ENCODE measurements around the gene CPSF6. TPM values are rescaled to one million over a fixed set of nuclear protein-coding genes. Genes with fewer than 3 reads are reported as not detected.
"Not testable (repeated sequence)": the region's sequence is repeated elsewhere in the genome, so short reads cannot be mapped to it uniquely, and the experiment has no call there.

The CPSF6 gene
- total RNA-seq, 2 donors from 2014 or later: 46.7 to 61.3 TPM

- no peak overlapping the region for H3K4me3 ChIP-seq
- no peak for TF ChIP-seq CTCF (IDR thresholded peaks at IDR 0.05)
- DNase-seq: no peak
- H3K27me3 ChIP-seq: no peaks in the 10 kb centered on the region
- no peaks in the 10 kb centered on the region for H3K4me1 ChIP-seq
- intact Hi-C loops (cut with DNase I): loop anchor here (5.0 to 10.0 kb wide), 3 partner anchors 64 to 344 kb away; partner anchors contain the start of gene YEATS4
- no peak overlapping the region for H3K27ac ChIP-seq
- no peaks in the 10 kb centered on the region for H3K9me3 ChIP-seq
- no peak overlapping the region for H3K9ac ChIP-seq (ENCODE audit: low read depth in 2 of 2, low read length in 2 of 2)
- H3K36me3 ChIP-seq: no peaks in the 10 kb centered on the region
Observed at GRCh38 chr12:69291278-69291593, 51.9 kb downstream of the CPSF6 start.

- H3K36me3 ChIP-seq: no peaks in the 10 kb centered on the region
- H3K27me3 ChIP-seq: no peaks in the 10 kb centered on the region
- H3K4me1 ChIP-seq: no peaks in the 10 kb centered on the region
- no peak overlapping the region for H3K4me3 ChIP-seq
- DNase-seq: no peak
- no peak overlapping the region for H3K9ac ChIP-seq (ENCODE audit: low read depth in 2 of 2, low read length in 2 of 2)
- H3K27ac ChIP-seq: no peak overlapping the region
- no peaks in the 10 kb centered on the region for H3K9me3 ChIP-seq
- intact Hi-C loops (cut with DNase I): loop anchor here (10.0 kb wide), 2 partner anchors 57 to 337 kb away; partner anchors contain the start of gene YEATS4
- TF ChIP-seq CTCF (IDR thresholded peaks at IDR 0.05): no peak
Observed at GRCh38 chr12:69298133-69298532, 58.8 kb downstream of the CPSF6 start.

DNA sequence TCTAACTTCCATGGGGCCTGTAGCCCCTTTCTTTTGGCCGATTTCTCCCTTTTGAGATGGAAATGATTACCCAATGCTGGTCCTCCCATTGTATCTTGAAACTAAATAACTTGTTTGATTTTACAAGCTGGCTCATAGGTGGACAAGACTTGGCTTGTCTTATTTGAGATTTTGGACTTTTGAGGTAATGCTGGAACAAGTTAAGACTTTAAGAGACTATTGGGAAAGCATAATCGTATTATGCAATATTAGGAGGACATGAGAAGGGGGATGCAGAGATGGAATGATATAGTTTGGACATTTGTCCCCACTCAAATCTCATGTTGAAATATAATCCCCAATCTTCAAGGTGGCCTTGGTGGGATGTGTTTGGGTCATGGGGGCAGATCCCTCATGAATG is 59.6 kb downstream of the CPSF6 start:
- TF ChIP-seq CTCF (IDR thresholded peaks at IDR 0.05): no peak
- DNase-seq: no peak
- Histone ChIP-seq H3K27ac (no peak overlapping the region), H3K27me3 (no peaks in the 10 kb centered on the region), H3K36me3 (no peaks in the 10 kb centered on the region), H3K9ac (ENCODE audit: low read depth in 2 of 2, low read length in 2 of 2) (no peak overlapping the region), H3K9me3 (no peaks in the 10 kb centered on the region), H3K4me3 (no peak overlapping the region), H3K4me1 (no peaks in the 10 kb centered on the region)
- intact Hi-C loops (cut with DNase I): loop anchor here (10.0 kb wide), 2 partner anchors 56 to 336 kb away; partner anchors contain the start of gene YEATS4

DNA sequence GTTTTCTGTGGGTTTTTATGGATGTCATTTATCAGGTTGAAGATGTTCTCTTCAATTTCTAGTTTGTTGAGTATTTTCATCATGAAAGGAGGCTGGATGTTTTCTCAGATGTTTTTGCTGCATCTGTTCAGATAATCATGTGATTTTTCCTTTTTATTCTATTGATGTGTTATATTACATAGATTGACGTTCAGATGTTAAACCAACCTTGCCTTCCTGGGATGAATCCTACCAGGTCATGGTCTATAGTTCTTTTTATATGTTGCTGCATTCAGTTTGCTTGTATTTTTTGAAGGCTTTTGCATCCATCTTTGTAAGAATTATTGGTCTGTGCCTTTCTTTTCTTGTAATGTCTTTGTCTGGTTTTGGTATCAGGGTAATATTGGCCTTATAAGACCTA is 64.9 kb downstream of the CPSF6 start:
- Histone ChIP-seq H3K9ac (ENCODE audit: low read depth in 2 of 2, low read length in 2 of 2) (no peak overlapping the region), H3K9me3 (no peaks in the 10 kb centered on the region), H3K4me3 (no peak overlapping the region), H3K36me3 (no peaks in the 10 kb centered on the region), H3K27ac (no peak overlapping the region), H3K27me3 (no peaks in the 10 kb centered on the region), H3K4me1 (no peaks in the 10 kb centered on the region)
- DNase-seq: no peak
- intact Hi-C loops (cut with DNase I): no loop called here
- no peak for TF ChIP-seq CTCF (IDR thresholded peaks at IDR 0.05)

DNA sequence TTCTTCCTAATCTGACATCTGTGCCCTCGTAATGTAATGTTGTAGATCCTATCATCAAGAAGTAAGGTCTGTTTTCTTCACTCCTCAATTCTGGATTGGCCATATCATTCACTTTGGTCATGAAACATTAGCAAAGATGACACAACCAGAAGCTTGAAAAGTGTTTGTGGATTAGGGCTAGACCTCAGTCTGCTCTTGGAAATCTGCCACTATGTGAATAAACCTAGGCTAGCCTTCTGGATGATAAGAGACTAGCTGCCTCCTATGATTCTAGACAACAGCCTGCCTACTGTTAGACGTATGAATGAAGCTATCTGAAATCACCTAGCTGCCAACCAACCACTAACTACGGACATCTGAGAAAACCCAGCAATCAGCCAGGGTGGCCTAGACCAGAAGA is 70.1 kb downstream of the CPSF6 start:
- no peak overlapping the region for H3K4me3 ChIP-seq
- no peaks in the 10 kb centered on the region for H3K4me1 ChIP-seq
- H3K36me3 ChIP-seq: no peaks in the 10 kb centered on the region
- H3K27ac ChIP-seq: no peak overlapping the region
- H3K9me3 ChIP-seq: no peaks in the 10 kb centered on the region
- TF ChIP-seq CTCF (IDR thresholded peaks at IDR 0.05): no peak
- no peaks in the 10 kb centered on the region for H3K27me3 ChIP-seq
- intact Hi-C loops (cut with DNase I): no loop called here
- DNase-seq: no peak
- no peak overlapping the region for H3K9ac ChIP-seq (ENCODE audit: low read depth in 2 of 2, low read length in 2 of 2)

DNA sequence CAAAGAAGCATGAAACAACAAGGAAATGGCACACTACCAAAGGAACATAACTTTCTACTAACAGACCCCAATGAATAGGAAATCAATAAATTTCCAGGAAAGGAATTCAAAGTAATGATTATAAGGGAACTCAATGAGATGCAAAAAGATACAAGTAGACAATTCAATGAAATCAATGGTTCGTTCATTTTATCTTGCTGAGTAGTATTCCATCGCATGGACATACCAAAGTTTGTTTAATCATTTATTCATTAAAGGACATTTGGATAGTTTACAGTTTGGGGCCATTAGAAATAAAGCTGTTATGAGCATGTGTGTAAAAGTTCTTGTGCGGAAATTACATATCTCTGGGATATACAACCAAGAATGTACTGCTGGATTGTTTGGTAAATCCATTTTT is 73.8 kb downstream of the CPSF6 start:
- intact Hi-C loops (cut with DNase I): no loop called here
- no peak for TF ChIP-seq CTCF (IDR thresholded peaks at IDR 0.05)
- Histone ChIP-seq H3K4me3 (no peak overlapping the region), H3K36me3 (no peaks in the 10 kb centered on the region), H3K9me3 (no peaks in the 10 kb centered on the region), H3K9ac (ENCODE audit: low read depth in 2 of 2, low read length in 2 of 2) (no peak overlapping the region), H3K27me3 (no peaks in the 10 kb centered on the region), H3K27ac (no peak overlapping the region), H3K4me1 (no peaks in the 10 kb centered on the region)
- no peak for DNase-seq

DNA sequence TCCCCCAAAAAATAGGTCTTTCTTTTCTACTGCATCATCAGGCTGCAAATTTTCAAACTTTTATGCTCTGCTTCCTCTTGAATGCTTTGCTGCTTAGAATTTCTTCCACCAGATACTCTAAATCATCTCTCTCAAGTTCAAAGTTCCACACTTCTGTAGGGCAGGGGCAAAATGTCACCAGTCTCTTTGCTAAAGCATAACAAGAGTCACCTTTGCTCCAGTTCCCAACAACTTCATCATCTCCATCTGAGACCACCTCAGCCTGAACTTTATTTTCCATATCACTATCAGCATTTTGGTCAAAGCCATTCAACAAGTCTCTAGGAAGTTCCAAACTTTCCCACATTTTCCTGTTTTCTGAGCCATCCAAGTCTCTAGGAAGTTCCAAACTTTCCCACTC is 77.4 kb downstream of the CPSF6 start:
- H3K36me3 ChIP-seq; H3K4me1 ChIP-seq; H3K9ac ChIP-seq (ENCODE audit: low read depth in 2 of 2, low read length in 2 of 2); intact Hi-C loops (cut with DNase I); H3K4me3 ChIP-seq; DNase-seq; H3K27ac ChIP-seq; H3K27me3 ChIP-seq; H3K9me3 ChIP-seq: not testable (repeated sequence)

- H3K9me3 ChIP-seq; H3K27ac ChIP-seq; DNase-seq; H3K4me3 ChIP-seq; H3K27me3 ChIP-seq; H3K36me3 ChIP-seq; intact Hi-C loops (cut with DNase I); H3K9ac ChIP-seq (ENCODE audit: low read depth in 2 of 2, low read length in 2 of 2); H3K4me1 ChIP-seq: not testable (repeated sequence)
Observed at GRCh38 chr12:69317233-69317632, 77.9 kb downstream of the CPSF6 start.
